Upper lobe of right lung (tissue), 1 donor: ENCODE measurements around the gene SMPDL3B. TPM values are rescaled to one million over a fixed set of nuclear protein-coding genes. Genes with fewer than 3 reads are reported as not detected.
A peak's percentile ranks its signal among the peaks of the same experiment; 100 is the strongest.
"Not testable (repeated sequence)": the region's sequence is repeated elsewhere in the genome, so short reads cannot be mapped to it uniquely, and the experiment has no call there.

ENCODE experiments used
- ATAC-seq: fragments of 200-7000 bp; cut with Tn5 transposase; one replicate; pipeline ENCODE4 v1.9.1; 2020; ENCODE audit warnings: mild to moderate bottlenecking, moderate library complexity
- DNase-seq: peaks from one replicate; pipeline ENCODE4 v3.0.0-alpha.2; 2020
- H3K27ac ChIP-seq: fragments of 200-600 bp; one replicate; pipeline ENCODE4 v1.8.0; 2022
- H3K27me3 ChIP-seq: fragments of 200-600 bp; one replicate; pipeline ENCODE4 v1.8.0; 2022; ENCODE audit warnings: mild to moderate bottlenecking
- H3K36me3 ChIP-seq: fragments of 200-600 bp; one replicate; pipeline ENCODE4 v1.8.0; 2022
- H3K4me1 ChIP-seq: fragments of 200-600 bp; one replicate; pipeline ENCODE4 v1.8.0; 2022
- H3K4me3 ChIP-seq: fragments of 200-600 bp; one replicate; pipeline ENCODE4 v1.8.0; 2022; ENCODE audit warnings: mild to moderate bottlenecking
- H3K9me3 ChIP-seq: fragments of 200-600 bp; one replicate; pipeline ENCODE4 v1.8.0; 2022
- intact Hi-C: fragments of 100-400 bp; cut with DNase I; formaldehyde crosslinking; loops from one replicate; pipeline ENCODE4 v1.11.0; 2022
- total RNA-seq: library from RNA; stranded (reverse); fragmentation: NEBNext Ultra II Directional; extraction: Animal tissue kit (Norgen Biotek cat#: 25700); gene quantifications from one replicate; pipeline ENCODE4 v1.2.1, GENCODE V29; 2021
- TF ChIP-seq, protein P1 (sequence below): fragments of 200-600 bp; IDR thresholded peaks from one replicate; pipeline ENCODE4 v1.8.0; 2022; ENCODE audit warnings: antibody characterized with exemption
- donor health status: DM: no; HTN: yes; CAD: no; lungs with severe emphysema.

Gene SMPDL3B
- total RNA-seq, 1 donor from 2014 or later, result 29.1 TPM

GRCh38 chr1:27994060-27994459, 59.3 kb downstream of the SMPDL3B start:
- H3K9me3 ChIP-seq, result no peaks in the 10 kb centered on the region
- peaks cover 15% of the 10 kb centered on the region for H3K4me1 ChIP-seq
- DNase-seq, result no peak
- H3K27ac ChIP-seq, result peak overlapping the region; percentile 12
- intact Hi-C loops, result no loop called here
- H3K27me3 ChIP-seq, result no peaks in the 10 kb centered on the region
- H3K4me3 ChIP-seq, result no peak overlapping the region
- peaks cover 83% of the 10 kb centered on the region for H3K36me3 ChIP-seq
- ATAC-seq, result peak; percentile 78
- TF ChIP-seq, protein P1, sequence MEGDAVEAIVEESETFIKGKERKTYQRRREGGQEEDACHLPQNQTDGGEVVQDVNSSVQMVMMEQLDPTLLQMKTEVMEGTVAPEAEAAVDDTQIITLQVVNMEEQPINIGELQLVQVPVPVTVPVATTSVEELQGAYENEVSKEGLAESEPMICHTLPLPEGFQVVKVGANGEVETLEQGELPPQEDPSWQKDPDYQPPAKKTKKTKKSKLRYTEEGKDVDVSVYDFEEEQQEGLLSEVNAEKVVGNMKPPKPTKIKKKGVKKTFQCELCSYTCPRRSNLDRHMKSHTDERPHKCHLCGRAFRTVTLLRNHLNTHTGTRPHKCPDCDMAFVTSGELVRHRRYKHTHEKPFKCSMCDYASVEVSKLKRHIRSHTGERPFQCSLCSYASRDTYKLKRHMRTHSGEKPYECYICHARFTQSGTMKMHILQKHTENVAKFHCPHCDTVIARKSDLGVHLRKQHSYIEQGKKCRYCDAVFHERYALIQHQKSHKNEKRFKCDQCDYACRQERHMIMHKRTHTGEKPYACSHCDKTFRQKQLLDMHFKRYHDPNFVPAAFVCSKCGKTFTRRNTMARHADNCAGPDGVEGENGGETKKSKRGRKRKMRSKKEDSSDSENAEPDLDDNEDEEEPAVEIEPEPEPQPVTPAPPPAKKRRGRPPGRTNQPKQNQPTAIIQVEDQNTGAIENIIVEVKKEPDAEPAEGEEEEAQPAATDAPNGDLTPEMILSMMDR, result no peak

- not testable (repeated sequence) for H3K27ac ChIP-seq
- peaks cover 83% of the 10 kb centered on the region for H3K36me3 ChIP-seq
Observed at GRCh38 chr1:27994526-27994925, 59.7 kb downstream of the SMPDL3B start.

GRCh38 chr1:27999055-27999454, 64.3 kb downstream of the SMPDL3B start:
- Histone ChIP-seq H3K4me3 (no peak overlapping the region), H3K36me3 (peaks cover 80% of the 10 kb centered on the region)
- no peak for ATAC-seq

More at GRCh38 chr1:27994526-27994925, 59.7 kb downstream of the SMPDL3B start:
- H3K4me1 ChIP-seq, result peaks cover 15% of the 10 kb centered on the region
- DNase-seq, ATAC-seq, H3K9me3 ChIP-seq, intact Hi-C loops, H3K4me3 ChIP-seq, H3K27me3 ChIP-seq: not testable (repeated sequence)

GRCh38 chr1:28002600-28002999, 67.8 kb downstream of the SMPDL3B start:
- intact Hi-C loops, result no loop called here

More at GRCh38 chr1:27999055-27999454, 64.3 kb downstream of the SMPDL3B start:
- no peak overlapping the region for H3K27ac ChIP-seq
- no peaks in the 10 kb centered on the region for H3K9me3 ChIP-seq
- no peak for DNase-seq
- no peaks in the 10 kb centered on the region for H3K27me3 ChIP-seq
- TF ChIP-seq, protein P1, result no peak
- intact Hi-C loops, result no loop called here
- H3K4me1 ChIP-seq, result no peaks in the 10 kb centered on the region

DNA sequence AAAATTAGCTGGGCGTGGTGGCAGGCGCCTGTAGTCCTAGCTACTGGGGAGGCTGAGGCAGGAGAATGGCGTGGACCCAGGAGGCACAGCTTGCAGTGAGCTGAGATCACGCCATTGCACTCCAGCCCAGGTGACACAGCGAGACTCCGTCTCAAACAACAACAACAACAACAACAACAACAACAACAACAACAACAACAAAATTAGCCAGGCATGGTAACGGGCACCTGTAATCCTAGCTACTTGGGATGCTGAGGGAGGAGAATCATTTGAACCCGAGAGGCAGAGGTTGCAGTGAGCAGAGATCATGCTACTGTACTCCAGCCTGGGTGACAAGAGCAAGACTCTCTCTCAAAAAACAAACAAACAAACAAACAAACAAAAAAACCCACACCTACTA, 68.3 kb downstream of the SMPDL3B start:
- DNase-seq, H3K9me3 ChIP-seq, H3K4me3 ChIP-seq, H3K27ac ChIP-seq, H3K4me1 ChIP-seq, intact Hi-C loops, H3K27me3 ChIP-seq, ATAC-seq: not testable (repeated sequence)
- peaks cover 75% of the 10 kb centered on the region for H3K36me3 ChIP-seq

More at GRCh38 chr1:28002600-28002999, 67.8 kb downstream of the SMPDL3B start:
- no peaks in the 10 kb centered on the region for H3K27me3 ChIP-seq
- H3K4me1 ChIP-seq, result no peaks in the 10 kb centered on the region
- H3K9me3 ChIP-seq, result no peaks in the 10 kb centered on the region
- H3K27ac ChIP-seq, result no peak overlapping the region
- TF ChIP-seq, protein P1, result no peak
- DNase-seq (no peak), ATAC-seq (no peak)
- H3K36me3 ChIP-seq, result peaks cover 80% of the 10 kb centered on the region
- H3K4me3 ChIP-seq, result no peak overlapping the region

Other genes starting within 250 kb of the SMPDL3B start
- 23.3 TPM for gene FAM76A, start 209.0 kb upstream of the SMPDL3B start, total RNA-seq
- gene STX12, start 161.8 kb upstream of the SMPDL3B start, total RNA-seq, result 95.6 TPM
- gene PPP1R8, start 104.2 kb upstream of the SMPDL3B start, total RNA-seq, result 33.0 TPM
- 89.6 TPM for gene THEMIS2, start 62.5 kb upstream of the SMPDL3B start, total RNA-seq
- gene RPA2, start 20.4 kb upstream of the SMPDL3B start, total RNA-seq, result 22.4 TPM
- 8.7 TPM for gene XKR8, start 25.0 kb downstream of the SMPDL3B start, total RNA-seq
- 21.0 TPM for gene EYA3, start 153.6 kb downstream of the SMPDL3B start, total RNA-seq
- 31.6 TPM for gene PTAFR, start 241.7 kb downstream of the SMPDL3B start, total RNA-seq